Adrenal gland (tissue), 12 donors: ENCODE data around the gene SZRD1. TPM values are rescaled to one million over a fixed set of nuclear protein-coding genes. Genes with fewer than 3 reads are reported as not detected.
A peak's percentile ranks its signal among the peaks of the same experiment; 100 is the strongest.

ENCODE experiments used
- DNase-seq, 7 donors: peaks; one replicate each; pipeline ENCODE4 v3.0.0-alpha.2; 2019 to 2020
- H3K27ac ChIP-seq, 5 donors: fragments of 200-600 bp; sonication (generic) in 4 of 5; 1 replicate in 3 of 5; 2 replicates in 2 of 5; pipeline versions ENCODE4 v1.5.1 to v1.8.0; 2016 to 2020; ENCODE audit warnings: mild to moderate bottlenecking in 1 of 5
- H3K27me3 ChIP-seq: fragments of 200-600 bp; 2 replicates; pipeline ENCODE4 v1.8.0; 2021
- H3K36me3 ChIP-seq, 2 donors: fragments of 200-600 bp; replicated peaks in 1 of 2; 1 replicate in 1 of 2; 2 replicates in 1 of 2; pipeline versions ENCODE4 v1.5.1 to v1.8.0; 2018 to 2022
- H3K4me1 ChIP-seq, 2 donors: fragments of 200-600 bp; replicated peaks in 1 of 2; 1 replicate in 1 of 2; 2 replicates in 1 of 2; pipeline versions ENCODE4 v1.5.1 to v1.8.0; 2018 to 2021
- H3K4me3 ChIP-seq, 4 donors: fragments of 200-600 bp; sonication (generic) in 3 of 4; one replicate each; pipeline ENCODE4 v1.5.1; 2016 to 2018
- H3K9me3 ChIP-seq, 3 donors: fragments of 200-600 bp; sonication (generic) in 1 of 3; replicated peaks in 1 of 3; 1 replicate in 2 of 3; 2 replicates in 1 of 3; pipeline versions ENCODE4 v1.5.1 to v1.8.0; 2016 to 2021
- CTCF ChIP-seq, 6 experiments: fragments of 450-650 bp in 4 of 6; fragments of 200-600 bp in 2 of 6; sonication (generic) in 1 of 6; IDR thresholded peaks; 1 replicate in 5 of 6; 2 replicates in 1 of 6; pipeline versions ENCODE4 v1.5.1 to v1.8.0; 2016 to 2021; ENCODE audit warnings: antibody characterized with exemption in 6 of 6, mild to moderate bottlenecking in 2 of 6, moderate library complexity in 1 of 6
- POLR2A ChIP-seq, 2 donors: fragments of 450-650 bp; IDR thresholded peaks; one replicate each; pipeline ENCODE4 v1.6.1; 2017; ENCODE audit warnings: antibody characterized with exemption in 2 of 2, mild to moderate bottlenecking in 2 of 2, moderate library complexity in 1 of 2
- WGBS, 4 donors: extraction: QIAGEN DNeasy Blood & Tissue Kit in 2 of 4; methylation state at CpG; one replicate each; pipeline versions ENCODE4 v1.1.5 to v1.1.7; 2013 to 2017; 5-methylcytosine and 5-hydroxymethylcytosine counted together
- intact Hi-C, 2 donors: fragments of 100-400 bp; cut with DNase I; formaldehyde crosslinking; loops; one replicate each; pipeline versions ENCODE4 v1.14.1 to v1.15.0; 2022 to 2023
- polyA plus RNA-seq, 3 donors: library from polyadenylated mRNA; stranded (reverse); fragments of 200-250 nt in 2 of 3; fragments of 350-450 nt in 1 of 3; fragmentation: Illumina TruSeq in 1 of 3; extraction: RNeasy Lipid Tissue Mini Kit (QIAGEN cat#74804) in 1 of 3; gene quantifications; one replicate each; pipeline ENCODE4 v1.2.3, GENCODE V29; 2013 to 2014
- total RNA-seq, 9 donors: library from RNA; depleted of rRNA in 4 of 9; stranded (reverse); fragments of >200 nt in 4 of 9; fragments of 120-200 nt in 1 of 9; fragmentation: NEBNext Ultra II Directional in 1 of 9; extraction: Animal tissue kit (Norgen Biotek cat#: 25700) in 1 of 9; gene quantifications; one replicate each; pipeline versions ENCODE4 v1.1.0 to v1.2.4, GENCODE V29; 2013 to 2023
- donor health status: healthy with polysubstance abuse.
- donor health status: Bipolar disorder and iron deficiency.
- donor health status: DM: yes; HTN: yes; CAD: no.
- donor health status: DM: no; HTN: no; CAD: no.
- donor health status: DM: no; HTN: no; CAD: no.
- donor health status: DM: yes; HTN: yes; CAD: no.

Gene SZRD1
- total and polyA plus RNA-seq, 12 donors, result 46.8 to 152 (median 89.0) TPM

- WGBS, 4 donors, result 91 to 94% (median 93%) methylated on average over 14 of the region's 14 CpGs
- no peaks in the 10 kb centered on the region for H3K36me3 ChIP-seq
- peaks cover 0 to 36% of the 10 kb centered on the region in 2 donors for H3K4me1 ChIP-seq
- intact Hi-C loops, result no loop called here
- H3K27me3 ChIP-seq, result no peaks in the 10 kb centered on the region
- H3K9me3 ChIP-seq, result no peaks in the 10 kb centered on the region
- H3K4me3 ChIP-seq, result no peak overlapping the region
- no peak for TF ChIP-seq CTCF (IDR thresholded peaks at IDR 0.05)
- no peak for TF ChIP-seq POLR2A (IDR thresholded peaks at IDR 0.05)
- DNase-seq, result peak in 1 of 7 donors; percentile 45
- peak overlapping the region in 2 of 5 donors; percentile 41 to 56 for H3K27ac ChIP-seq
These were observed 18.4 kb upstream of the SZRD1 start for GRCh38 chr1:16348414-16349182.

DNA sequence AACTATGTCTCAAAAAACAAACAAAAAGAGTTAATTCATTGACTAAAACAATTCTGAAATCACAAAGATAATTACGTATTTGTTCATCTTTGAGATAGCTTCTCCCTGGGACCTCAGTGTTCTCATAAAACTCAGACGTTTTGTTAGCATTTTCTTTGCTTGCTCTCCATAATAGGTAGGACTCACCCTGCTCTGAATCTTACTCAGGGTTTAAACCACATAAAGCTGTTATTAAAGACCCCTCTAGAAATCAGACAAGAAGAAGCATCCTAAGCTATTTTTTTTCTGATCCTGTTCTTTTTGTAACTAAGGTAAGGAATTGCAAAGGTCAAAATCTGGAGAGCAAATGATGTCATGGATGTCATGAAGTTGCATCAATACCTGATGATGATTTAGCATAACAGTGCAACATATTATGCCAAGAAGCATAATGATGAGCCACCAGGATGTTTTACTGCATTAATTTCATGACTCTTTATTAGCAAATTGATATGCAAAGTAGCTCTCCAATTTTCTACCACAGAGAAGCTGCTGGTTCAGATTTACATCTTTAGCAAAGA is 17.1 kb upstream of the SZRD1 start:
- Histone ChIP-seq H3K4me3 (no peak overlapping the region), H3K27ac (peak overlapping the region in 2 of 5 donors; percentile 41 to 56), H3K36me3 (no peaks in the 10 kb centered on the region), H3K9me3 (no peaks in the 10 kb centered on the region), H3K4me1 (peaks cover 0 to 36% of the 10 kb centered on the region in 2 donors), H3K27me3 (no peaks in the 10 kb centered on the region)
- 47 to 59% (median 53%) methylated on average over 2 of the region's 2 CpGs for WGBS, 4 donors
- TF ChIP-seq CTCF (IDR thresholded peaks at IDR 0.05), result no peak
- no peak for TF ChIP-seq POLR2A (IDR thresholded peaks at IDR 0.05)
- DNase-seq, result no peak
- intact Hi-C loops, result loop anchor here (10.0 kb wide), 3 partner anchors 55 to 265 kb away; no protein-coding TSS in a partner anchor

- peaks cover 0 to 36% of the 10 kb centered on the region in 2 donors for H3K4me1 ChIP-seq
- H3K27ac ChIP-seq, result peak overlapping the region; percentile 55 to 98 (median 93)
- peak overlapping the region; percentile 43 to 99 (median 78) for H3K4me3 ChIP-seq
- 0 to 2% (median 1%) methylated on average over 14 to 20 of the region's 20 CpGs for WGBS, 4 donors
- peak in 1 of 7 donors; percentile 28 for DNase-seq
- intact Hi-C loops, result loop anchor here (10.0 kb wide), 3 partner anchors 57 to 267 kb away; no protein-coding TSS in a partner anchor
- H3K9me3 ChIP-seq, result no peaks in the 10 kb centered on the region
- no peak for TF ChIP-seq CTCF (IDR thresholded peaks at IDR 0.05)
- TF ChIP-seq POLR2A (IDR thresholded peaks at IDR 0.05), result no peak
- H3K27me3 ChIP-seq, result no peaks in the 10 kb centered on the region
- H3K36me3 ChIP-seq, result no peaks in the 10 kb centered on the region
These were observed 15.5 kb upstream of the SZRD1 start for GRCh38 chr1:16351456-16351993.
